WTC11 (cell line): ENCODE results near the gene ATG5. TPM values are rescaled to one million over a fixed set of nuclear protein-coding genes. Genes with fewer than 3 reads are reported as not detected.

ENCODE experiments used
- ATAC-seq: fragments of 200-7000 bp; cut with Tn5 transposase; 2 replicates; pipeline ENCODE4 v1.10.0; 2021; ENCODE audit warnings: mild to moderate bottlenecking, moderate library complexity
- CTCF ChIA-PET: fragments of 300-600 bp; sonication (Branson Sonifier 250); formaldehyde crosslinking; loops from one replicate; lab custom pipeline; 2021; ENCODE audit warnings: antibody characterized with exemption; lab: Charles Lee
- POLR2A ChIA-PET: fragments of 350-600 bp; sonication (Branson Sonifier 250); formaldehyde crosslinking; loops from one replicate; lab custom pipeline; 2021; ENCODE audit warnings: antibody characterized with exemption; lab: Charles Lee
- DNase-seq: peaks from one replicate; pipeline ENCODE4 v3.0.0; 2021; ENCODE audit warnings: low spot score
- H3K27ac Mint-ChIP-seq: 2 replicates; pipeline ENCODE4 v1.8.0; 2021; ENCODE audit warnings: mixed read lengths
- H3K27me3 Mint-ChIP-seq: 2 replicates; pipeline ENCODE4 v1.8.0; 2021; ENCODE audit warnings: low read depth, mild to moderate bottlenecking, moderate library complexity, mixed read lengths
- H3K36me3 Mint-ChIP-seq: 2 replicates; pipeline ENCODE4 v1.8.0; 2021; ENCODE audit warnings: mixed read lengths
- H3K4me1 Mint-ChIP-seq: 2 replicates; pipeline ENCODE4 v1.8.0; 2022; ENCODE audit warnings: mixed read lengths
- H3K4me3 Mint-ChIP-seq: 2 replicates; pipeline ENCODE4 v1.8.0; 2021; ENCODE audit warnings: mild to moderate bottlenecking, moderate library complexity, mixed read lengths
- H3K9me3 Mint-ChIP-seq: 2 replicates; pipeline ENCODE4 v1.8.0; 2021; ENCODE audit warnings: mixed read lengths
- ATF2 ChIP-seq: sonication (generic); formaldehyde crosslinking; IDR thresholded peaks from 2 replicates; pipeline ENCODE4 v1.8.1; 2022; ENCODE audit warnings: low read depth, missing genetic modification reagents, borderline replicate concordance
- CREM ChIP-seq: sonication (generic); formaldehyde crosslinking; IDR thresholded peaks from 2 replicates; pipeline ENCODE4 v1.8.1; 2022; ENCODE audit warnings: mild to moderate bottlenecking, missing genetic modification reagents, moderate library complexity
- CTCF ChIP-seq: fragments of 200-600 bp; IDR thresholded peaks from 2 replicates; pipeline ENCODE4 v1.8.0; 2022; ENCODE audit warnings: antibody characterized with exemption
- ELF4 ChIP-seq: sonication (generic); formaldehyde crosslinking; IDR thresholded peaks from 2 replicates; pipeline ENCODE4 v1.8.1; 2022; ENCODE audit warnings: low read depth, mild to moderate bottlenecking, moderate library complexity, missing genetic modification reagents
- ESRRA ChIP-seq: sonication (generic); formaldehyde crosslinking; IDR thresholded peaks from 2 replicates; pipeline ENCODE4 v1.8.1; 2022; ENCODE audit warnings: mild to moderate bottlenecking, missing genetic modification reagents, borderline replicate concordance
- HMGXB4 ChIP-seq: sonication (generic); formaldehyde crosslinking; IDR thresholded peaks from 2 replicates; pipeline ENCODE4 v1.8.1; 2023; ENCODE audit warnings: mild to moderate bottlenecking, moderate library complexity, missing genetic modification reagents
- IRF2 ChIP-seq: sonication (generic); formaldehyde crosslinking; IDR thresholded peaks from 2 replicates; pipeline ENCODE4 v1.8.0; 2022; ENCODE audit warnings: low read depth, missing genetic modification reagents, borderline replicate concordance
- JAZF1 ChIP-seq: fragments of 250-450 bp; sonication (Bioruptor Pico); IDR thresholded peaks from 2 replicates; pipeline ENCODE4 v1.9.0; 2021; ENCODE audit warnings: moderate library complexity, mild to moderate bottlenecking, inconsistent platforms
- SMAD4 ChIP-seq: sonication (generic); formaldehyde crosslinking; IDR thresholded peaks from 2 replicates; pipeline ENCODE4 v1.8.0; 2022; ENCODE audit warnings: mild to moderate bottlenecking, missing genetic modification reagents
- SOX15 ChIP-seq: fragments of 250-450 bp; sonication (Bioruptor Pico); IDR thresholded peaks from 2 replicates; pipeline ENCODE4 v1.9.0; 2021; ENCODE audit warnings: mild to moderate bottlenecking
- TEAD1 ChIP-seq: sonication (generic); formaldehyde crosslinking; IDR thresholded peaks from 2 replicates; pipeline ENCODE4 v1.8.0; 2022; ENCODE audit warnings: mild to moderate bottlenecking, missing genetic modification reagents
- ZNF121 ChIP-seq: sonication (generic); formaldehyde crosslinking; IDR thresholded peaks from 2 replicates; pipeline ENCODE4 v1.8.0; 2023; ENCODE audit warnings: missing genetic modification reagents
- ZNF416 ChIP-seq: fragments of 250-450 bp; sonication (Bioruptor Pico); IDR thresholded peaks from 2 replicates; pipeline ENCODE4 v1.9.0; 2021; ENCODE audit warnings: mild to moderate bottlenecking, inconsistent platforms
- ZNF671 ChIP-seq: fragments of 250-450 bp; sonication (Bioruptor Pico); IDR thresholded peaks from 2 replicates; pipeline ENCODE4 v1.8.0; 2021; ENCODE audit warnings: mild to moderate bottlenecking
- total RNA-seq: library from RNA; stranded (reverse); gene quantifications from 3 replicates; pipeline ENCODE4 v1.2.3, GENCODE V29; 2021
- TF ChIP-seq, protein P1 (sequence below): sonication (generic); formaldehyde crosslinking; IDR thresholded peaks from 2 replicates; pipeline ENCODE4 v1.8.0; 2022; ENCODE audit warnings: mild to moderate bottlenecking, missing genetic modification reagents
- TF ChIP-seq, protein P2 (sequence below): sonication (generic); formaldehyde crosslinking; conservative IDR thresholded peaks from 2 replicates; pipeline ENCODE4 v1.8.1; 2023; ENCODE audit warnings: mild to moderate bottlenecking, low read depth, missing genetic modification reagents, moderate library complexity
- TF ChIP-seq, protein P3 (sequence below): sonication (generic); formaldehyde crosslinking; IDR thresholded peaks from 2 replicates; pipeline ENCODE4 v1.8.1; 2023; ENCODE audit warnings: mild to moderate bottlenecking, missing genetic modification reagents
- TF ChIP-seq, protein P4 (sequence below): fragments of 250-450 bp; sonication (Bioruptor Pico); IDR thresholded peaks from 2 replicates; pipeline ENCODE4 v1.9.0; 2021; ENCODE audit warnings: mild to moderate bottlenecking

ATG5 gene
- total RNA-seq, 1 experiment from 2014 or later, result 32.6 TPM

- no peak for TF ChIP-seq HMGXB4 (CRISPR knock-in tag)
- TF ChIP-seq, protein P1, sequence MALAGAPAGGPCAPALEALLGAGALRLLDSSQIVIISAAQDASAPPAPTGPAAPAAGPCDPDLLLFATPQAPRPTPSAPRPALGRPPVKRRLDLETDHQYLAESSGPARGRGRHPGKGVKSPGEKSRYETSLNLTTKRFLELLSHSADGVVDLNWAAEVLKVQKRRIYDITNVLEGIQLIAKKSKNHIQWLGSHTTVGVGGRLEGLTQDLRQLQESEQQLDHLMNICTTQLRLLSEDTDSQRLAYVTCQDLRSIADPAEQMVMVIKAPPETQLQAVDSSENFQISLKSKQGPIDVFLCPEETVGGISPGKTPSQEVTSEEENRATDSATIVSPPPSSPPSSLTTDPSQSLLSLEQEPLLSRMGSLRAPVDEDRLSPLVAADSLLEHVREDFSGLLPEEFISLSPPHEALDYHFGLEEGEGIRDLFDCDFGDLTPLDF (CRISPR knock-in tag), result no peak
- no peak for TF ChIP-seq ZNF416 (CRISPR knock-in tag)
- no peak for TF ChIP-seq ESRRA
- TF ChIP-seq ATF2 (CRISPR knock-in tag), result no peak
These were observed 98.9 kb downstream of the ATG5 start (continued) for GRCh38 chr6:106226676-106227075.

DNA sequence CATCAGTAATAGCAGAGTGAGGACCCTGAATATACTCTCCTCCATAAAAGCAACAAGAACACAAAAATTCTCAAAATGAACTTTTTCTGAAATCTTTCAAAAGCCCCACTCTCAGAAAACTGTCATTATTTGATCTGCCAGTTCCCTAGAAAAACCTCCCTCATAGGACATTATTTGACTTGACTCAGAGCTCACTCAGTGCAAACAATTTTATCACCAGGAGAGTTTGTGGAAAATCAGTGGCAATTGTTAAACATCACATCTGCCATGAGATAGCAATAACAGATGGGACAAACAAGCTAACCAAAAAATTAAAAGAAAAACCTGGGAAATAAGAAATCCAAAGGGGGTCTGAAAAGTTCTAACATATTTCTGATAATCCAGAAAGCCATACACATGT, 100.0 kb downstream of the ATG5 start:
- DNase-seq (no peak), ATAC-seq (no peak)
- peaks cover 18% of the 10 kb centered on the region for H3K9me3 Mint-ChIP-seq
- H3K27ac Mint-ChIP-seq, result no peak overlapping the region
- no peaks in the 10 kb centered on the region for H3K27me3 Mint-ChIP-seq
- no peak overlapping the region for H3K4me3 Mint-ChIP-seq
- ChIA-PET CTCF (no interaction called here), POLR2A (no interaction called here)
- no peaks in the 10 kb centered on the region for H3K4me1 Mint-ChIP-seq
- H3K36me3 Mint-ChIP-seq, result peaks cover 18% of the 10 kb centered on the region
- TF ChIP-seq ELF4, result no peak
- TF ChIP-seq ESRRA, result no peak
- no peak for TF ChIP-seq IRF2 (CRISPR knock-in tag)
- TF ChIP-seq, all 79 proteins: peak for 0

GRCh38 chr6:106223300-106223930, 102.1 kb downstream of the ATG5 start:
- Mint-ChIP-seq H3K27me3 (no peaks in the 10 kb centered on the region), H3K27ac (no peak overlapping the region), H3K4me3 (no peak overlapping the region), H3K36me3 (peaks cover 18% of the 10 kb centered on the region), H3K4me1 (peaks cover 4% of the 10 kb centered on the region), H3K9me3 (peaks cover 18% of the 10 kb centered on the region)
- ATAC-seq, result peak; percentile 60
- TF ChIP-seq CTCF (peak; percentile 58), SOX15 (CRISPR knock-in tag) (no peak)
- CTCF ChIA-PET, result interaction anchor here (0.8 to 1.9 kb wide), 27 partner anchors 8 to 629 kb away, joined by 3 to 13 read pairs (median 4); partner anchors contain the start of gene PRDM1
- peak; percentile 47 for DNase-seq
- POLR2A ChIA-PET, result interaction anchor here (1.1 kb wide), 1 partner anchor 230 kb away, joined by 3 read pairs; no protein-coding TSS in a partner anchor

DNA sequence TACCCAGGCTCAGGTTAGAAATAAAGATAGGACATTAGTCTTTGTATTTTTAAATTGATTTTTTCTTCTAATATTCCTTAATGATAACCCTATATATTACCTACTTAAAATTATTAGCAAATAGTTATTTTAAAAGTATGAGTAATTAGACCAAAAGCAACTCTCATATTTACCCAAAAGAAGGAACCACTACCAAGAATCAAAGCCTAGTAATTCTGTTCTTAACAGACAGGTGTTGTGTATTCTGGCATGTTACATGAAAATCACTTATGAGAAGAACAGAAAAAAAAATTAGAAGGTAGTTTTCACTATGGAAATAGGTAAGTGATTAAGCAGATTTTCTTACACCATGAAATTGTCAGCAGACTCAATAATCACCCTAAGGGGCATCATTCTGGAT, 105.1 kb downstream of the ATG5 start:
- Mint-ChIP-seq H3K9me3 (no peaks in the 10 kb centered on the region), H3K27me3 (no peaks in the 10 kb centered on the region), H3K4me3 (no peak overlapping the region), H3K27ac (no peak overlapping the region), H3K36me3 (no peaks in the 10 kb centered on the region), H3K4me1 (peaks cover 7% of the 10 kb centered on the region)
- no peak for DNase-seq
- ChIA-PET CTCF (no interaction called here), POLR2A (no interaction called here)
- ATAC-seq, result no peak
- no peak for TF ChIP-seq CREM
- TF ChIP-seq ZNF416 (CRISPR knock-in tag), result no peak
- no peak for TF ChIP-seq JAZF1 (CRISPR knock-in tag)
- no peak for TF ChIP-seq TEAD1 (CRISPR knock-in tag)
- no peak for TF ChIP-seq ZNF671
- TF ChIP-seq, protein P2, sequence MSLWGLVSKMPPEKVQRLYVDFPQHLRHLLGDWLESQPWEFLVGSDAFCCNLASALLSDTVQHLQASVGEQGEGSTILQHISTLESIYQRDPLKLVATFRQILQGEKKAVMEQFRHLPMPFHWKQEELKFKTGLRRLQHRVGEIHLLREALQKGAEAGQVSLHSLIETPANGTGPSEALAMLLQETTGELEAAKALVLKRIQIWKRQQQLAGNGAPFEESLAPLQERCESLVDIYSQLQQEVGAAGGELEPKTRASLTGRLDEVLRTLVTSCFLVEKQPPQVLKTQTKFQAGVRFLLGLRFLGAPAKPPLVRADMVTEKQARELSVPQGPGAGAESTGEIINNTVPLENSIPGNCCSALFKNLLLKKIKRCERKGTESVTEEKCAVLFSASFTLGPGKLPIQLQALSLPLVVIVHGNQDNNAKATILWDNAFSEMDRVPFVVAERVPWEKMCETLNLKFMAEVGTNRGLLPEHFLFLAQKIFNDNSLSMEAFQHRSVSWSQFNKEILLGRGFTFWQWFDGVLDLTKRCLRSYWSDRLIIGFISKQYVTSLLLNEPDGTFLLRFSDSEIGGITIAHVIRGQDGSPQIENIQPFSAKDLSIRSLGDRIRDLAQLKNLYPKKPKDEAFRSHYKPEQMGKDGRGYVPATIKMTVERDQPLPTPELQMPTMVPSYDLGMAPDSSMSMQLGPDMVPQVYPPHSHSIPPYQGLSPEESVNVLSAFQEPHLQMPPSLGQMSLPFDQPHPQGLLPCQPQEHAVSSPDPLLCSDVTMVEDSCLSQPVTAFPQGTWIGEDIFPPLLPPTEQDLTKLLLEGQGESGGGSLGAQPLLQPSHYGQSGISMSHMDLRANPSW (CRISPR knock-in tag), result no peak
- TF ChIP-seq, protein P3, sequence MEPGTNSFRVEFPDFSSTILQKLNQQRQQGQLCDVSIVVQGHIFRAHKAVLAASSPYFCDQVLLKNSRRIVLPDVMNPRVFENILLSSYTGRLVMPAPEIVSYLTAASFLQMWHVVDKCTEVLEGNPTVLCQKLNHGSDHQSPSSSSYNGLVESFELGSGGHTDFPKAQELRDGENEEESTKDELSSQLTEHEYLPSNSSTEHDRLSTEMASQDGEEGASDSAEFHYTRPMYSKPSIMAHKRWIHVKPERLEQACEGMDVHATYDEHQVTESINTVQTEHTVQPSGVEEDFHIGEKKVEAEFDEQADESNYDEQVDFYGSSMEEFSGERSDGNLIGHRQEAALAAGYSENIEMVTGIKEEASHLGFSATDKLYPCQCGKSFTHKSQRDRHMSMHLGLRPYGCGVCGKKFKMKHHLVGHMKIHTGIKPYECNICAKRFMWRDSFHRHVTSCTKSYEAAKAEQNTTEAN (CRISPR knock-in tag), result no peak
- TF ChIP-seq SMAD4, result no peak
- TF ChIP-seq, protein P4, sequence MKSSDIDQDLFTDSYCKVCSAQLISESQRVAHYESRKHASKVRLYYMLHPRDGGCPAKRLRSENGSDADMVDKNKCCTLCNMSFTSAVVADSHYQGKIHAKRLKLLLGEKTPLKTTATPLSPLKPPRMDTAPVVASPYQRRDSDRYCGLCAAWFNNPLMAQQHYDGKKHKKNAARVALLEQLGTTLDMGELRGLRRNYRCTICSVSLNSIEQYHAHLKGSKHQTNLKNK, result no peak
- no peak for TF ChIP-seq ZNF121 (CRISPR knock-in tag)
